ENCODE measurements around the gene FNDC3B. TPM values are rescaled to one million over a fixed set of nuclear protein-coding genes. Genes with fewer than 3 reads are reported as not detected.

Gene FNDC3B
- total RNA-seq, 1 donor from 2014 or later = 79.2 TPM

GRCh38 chr3:172187511-172187910 is 148.1 kb downstream of the FNDC3B start:
- no peak for TF ChIP-seq CTCF (conservative IDR thresholded peaks at IDR 0.05)
- no peak for DNase-seq (ENCODE audit: extremely low spot score, unreplicated experiment)
- H3K27ac Mint-ChIP-seq = no peak overlapping the region
- peaks cover 4% of the 10 kb centered on the region for H3K36me3 Mint-ChIP-seq
- H3K4me1 Mint-ChIP-seq (ENCODE audit: unreplicated experiment) = peaks cover 16% of the 10 kb centered on the region
- H3K4me3 Mint-ChIP-seq = no peak overlapping the region
- H3K9me3 Mint-ChIP-seq = no peaks in the 10 kb centered on the region
- H3K27me3 Mint-ChIP-seq = no peaks in the 10 kb centered on the region

- Mint-ChIP-seq H3K4me1 (ENCODE audit: unreplicated experiment) (peaks cover 16% of the 10 kb centered on the region), H3K27me3 (no peaks in the 10 kb centered on the region)
- no peak for TF ChIP-seq CTCF (conservative IDR thresholded peaks at IDR 0.05)
Observed at GRCh38 chr3:172188511-172188910, 149.1 kb downstream of the FNDC3B start.

GRCh38 chr3:172189213-172189612 is 149.8 kb downstream of the FNDC3B start:
- Mint-ChIP-seq H3K4me3 (no peak overlapping the region), H3K27ac (no peak overlapping the region), H3K9me3 (peaks cover under 1% of the 10 kb centered on the region), H3K27me3 (no peaks in the 10 kb centered on the region), H3K4me1 (ENCODE audit: unreplicated experiment) (peaks cover 16% of the 10 kb centered on the region), H3K36me3 (peaks cover 4% of the 10 kb centered on the region)
- no peak for DNase-seq (ENCODE audit: extremely low spot score, unreplicated experiment)
- TF ChIP-seq CTCF (conservative IDR thresholded peaks at IDR 0.05) = no peak

More at GRCh38 chr3:172188511-172188910, 149.1 kb downstream of the FNDC3B start:
- no peaks in the 10 kb centered on the region for H3K9me3 Mint-ChIP-seq
- H3K4me3 Mint-ChIP-seq = no peak overlapping the region
- H3K27ac Mint-ChIP-seq = no peak overlapping the region
- H3K36me3 Mint-ChIP-seq = peaks cover 4% of the 10 kb centered on the region
- no peak for DNase-seq (ENCODE audit: extremely low spot score, unreplicated experiment)

GRCh38 chr3:172189987-172190603 is 150.7 kb downstream of the FNDC3B start:
- no peak overlapping the region for H3K27ac Mint-ChIP-seq
- peaks cover 19% of the 10 kb centered on the region for H3K4me1 Mint-ChIP-seq (ENCODE audit: unreplicated experiment)
- H3K36me3 Mint-ChIP-seq = peaks cover 7% of the 10 kb centered on the region
- peaks cover 4% of the 10 kb centered on the region for H3K9me3 Mint-ChIP-seq
- no peak for DNase-seq (ENCODE audit: extremely low spot score, unreplicated experiment)
- H3K4me3 Mint-ChIP-seq = no peak overlapping the region
- no peak for TF ChIP-seq CTCF (conservative IDR thresholded peaks at IDR 0.05)
- H3K27me3 Mint-ChIP-seq = no peaks in the 10 kb centered on the region

GRCh38 chr3:172190980-172191379 is 151.6 kb downstream of the FNDC3B start:
- H3K4me3 Mint-ChIP-seq = no peak overlapping the region
- no peak for TF ChIP-seq CTCF (conservative IDR thresholded peaks at IDR 0.05)
- H3K4me1 Mint-ChIP-seq (ENCODE audit: unreplicated experiment) = peaks cover 24% of the 10 kb centered on the region
- H3K27ac Mint-ChIP-seq = no peak overlapping the region
- peaks cover 4% of the 10 kb centered on the region for H3K9me3 Mint-ChIP-seq
- peaks cover 10% of the 10 kb centered on the region for H3K36me3 Mint-ChIP-seq
- no peaks in the 10 kb centered on the region for H3K27me3 Mint-ChIP-seq
- no peak for DNase-seq (ENCODE audit: extremely low spot score, unreplicated experiment)

Data from type B pancreatic cell (in vitro differentiated cells).